Measurements from ENCODE around the gene PLET1.

Gene PLET1

DNA sequence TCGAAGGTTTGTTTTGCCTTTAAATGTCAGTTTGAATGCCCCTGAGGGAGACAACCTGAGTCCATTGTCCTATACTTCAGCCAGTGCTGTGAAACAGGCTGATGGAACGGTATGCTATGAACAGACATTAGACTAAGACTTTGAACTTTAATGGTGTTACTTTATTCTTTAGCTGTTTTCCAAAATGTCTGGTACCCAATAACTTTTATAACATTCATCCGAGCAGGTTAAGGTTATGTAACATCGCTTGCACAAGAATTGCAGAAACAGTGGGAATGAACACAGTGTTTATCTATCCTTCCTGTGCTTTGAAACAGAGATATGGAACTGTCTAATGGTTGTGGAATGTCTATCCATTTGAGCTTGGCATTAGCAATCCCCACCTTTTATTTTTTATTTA lies 46.9 kb downstream of the PLET1 start:
- Histone ChIP-seq H3K9me2 (ENCODE audit: low read depth, low read length) (no peaks in the 10 kb centered on the region), H3K4me1 (ENCODE audit: insufficient read depth, low read length, severe bottlenecking) (no peaks in the 10 kb centered on the region), H3F3A (ENCODE audit: insufficient read depth, low read length) (no peaks in the 10 kb centered on the region), H3K36me3 (ENCODE audit: insufficient read depth, low read length) (no peaks in the 10 kb centered on the region), H3K4me2 (ENCODE audit: low read length) (no peak overlapping the region), H3K79me2 (ENCODE audit: insufficient read depth, low read length) (no peaks in the 10 kb centered on the region), H2AFZ (ENCODE audit: low read length) (no peak overlapping the region), H3K27me3 (ENCODE audit: insufficient read depth, low read length) (0 out of 2 replicates have a peak, but pooled peaks cover 5% of the 10 kb centered on the region), H3K27ac (ENCODE audit: low read depth, low read length, poor library complexity, severe bottlenecking) (no peak overlapping the region), H3K9ac (ENCODE audit: low read length) (no peak overlapping the region), H4K20me1 (ENCODE audit: insufficient read depth, low read length) (no peaks in the 10 kb centered on the region), H3K4me3 (ENCODE audit: low read depth, low read length, poor library complexity, severe bottlenecking) (no peak overlapping the region), H3K9me3 (ENCODE audit: low read length) (no peaks in the 10 kb centered on the region)
- TF ChIP-seq, protein P1, sequence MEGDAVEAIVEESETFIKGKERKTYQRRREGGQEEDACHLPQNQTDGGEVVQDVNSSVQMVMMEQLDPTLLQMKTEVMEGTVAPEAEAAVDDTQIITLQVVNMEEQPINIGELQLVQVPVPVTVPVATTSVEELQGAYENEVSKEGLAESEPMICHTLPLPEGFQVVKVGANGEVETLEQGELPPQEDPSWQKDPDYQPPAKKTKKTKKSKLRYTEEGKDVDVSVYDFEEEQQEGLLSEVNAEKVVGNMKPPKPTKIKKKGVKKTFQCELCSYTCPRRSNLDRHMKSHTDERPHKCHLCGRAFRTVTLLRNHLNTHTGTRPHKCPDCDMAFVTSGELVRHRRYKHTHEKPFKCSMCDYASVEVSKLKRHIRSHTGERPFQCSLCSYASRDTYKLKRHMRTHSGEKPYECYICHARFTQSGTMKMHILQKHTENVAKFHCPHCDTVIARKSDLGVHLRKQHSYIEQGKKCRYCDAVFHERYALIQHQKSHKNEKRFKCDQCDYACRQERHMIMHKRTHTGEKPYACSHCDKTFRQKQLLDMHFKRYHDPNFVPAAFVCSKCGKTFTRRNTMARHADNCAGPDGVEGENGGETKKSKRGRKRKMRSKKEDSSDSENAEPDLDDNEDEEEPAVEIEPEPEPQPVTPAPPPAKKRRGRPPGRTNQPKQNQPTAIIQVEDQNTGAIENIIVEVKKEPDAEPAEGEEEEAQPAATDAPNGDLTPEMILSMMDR (IDR thresholded peaks at IDR 0.05; ENCODE audit: low read length), result no peak
- TF ChIP-seq EZH2 (IDR thresholded peaks at IDR 0.05; ENCODE audit: borderline replicate concordance, low read length), result no peak

DNA sequence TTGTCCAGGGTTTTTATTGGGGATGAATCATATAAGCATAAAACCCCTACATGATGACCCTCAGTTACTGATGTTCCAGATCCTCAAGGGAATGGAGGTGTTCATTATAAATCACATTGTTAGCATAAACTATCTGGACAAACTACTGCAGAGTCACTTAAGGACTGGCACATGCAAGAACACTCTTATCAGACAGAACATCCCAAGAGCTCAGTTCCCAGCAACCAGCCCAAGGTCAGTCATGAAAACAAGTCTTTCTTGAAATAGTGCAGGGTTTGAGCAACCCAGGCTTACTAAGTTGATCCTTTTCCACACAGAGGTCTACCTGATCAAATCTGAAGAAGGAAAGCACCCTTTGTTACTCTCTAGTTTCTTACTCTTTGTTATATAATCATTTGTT lies 48.0 kb downstream of the PLET1 start:
- Histone ChIP-seq H4K20me1 (ENCODE audit: insufficient read depth, low read length) (no peaks in the 10 kb centered on the region), H3K4me3 (ENCODE audit: low read depth, low read length, poor library complexity, severe bottlenecking) (no peak overlapping the region), H2AFZ (ENCODE audit: low read length) (no peak overlapping the region), H3K4me1 (ENCODE audit: insufficient read depth, low read length, severe bottlenecking) (no peaks in the 10 kb centered on the region), H3K27me3 (ENCODE audit: insufficient read depth, low read length) (0 out of 2 replicates have a peak, but pooled peaks cover 5% of the 10 kb centered on the region), H3F3A (ENCODE audit: insufficient read depth, low read length) (no peaks in the 10 kb centered on the region), H3K27ac (ENCODE audit: low read depth, low read length, poor library complexity, severe bottlenecking) (no peak overlapping the region), H3K79me2 (ENCODE audit: insufficient read depth, low read length) (no peaks in the 10 kb centered on the region), H3K9me2 (ENCODE audit: low read depth, low read length) (no peaks in the 10 kb centered on the region), H3K9me3 (ENCODE audit: low read length) (no peaks in the 10 kb centered on the region), H3K36me3 (ENCODE audit: insufficient read depth, low read length) (no peaks in the 10 kb centered on the region), H3K9ac (ENCODE audit: low read length) (no peak overlapping the region), H3K4me2 (ENCODE audit: low read length) (no peak overlapping the region)
- TF ChIP-seq, protein P1 (IDR thresholded peaks at IDR 0.05; ENCODE audit: low read length), result no peak
- TF ChIP-seq EZH2 (IDR thresholded peaks at IDR 0.05; ENCODE audit: borderline replicate concordance, low read length), result no peak

DNA sequence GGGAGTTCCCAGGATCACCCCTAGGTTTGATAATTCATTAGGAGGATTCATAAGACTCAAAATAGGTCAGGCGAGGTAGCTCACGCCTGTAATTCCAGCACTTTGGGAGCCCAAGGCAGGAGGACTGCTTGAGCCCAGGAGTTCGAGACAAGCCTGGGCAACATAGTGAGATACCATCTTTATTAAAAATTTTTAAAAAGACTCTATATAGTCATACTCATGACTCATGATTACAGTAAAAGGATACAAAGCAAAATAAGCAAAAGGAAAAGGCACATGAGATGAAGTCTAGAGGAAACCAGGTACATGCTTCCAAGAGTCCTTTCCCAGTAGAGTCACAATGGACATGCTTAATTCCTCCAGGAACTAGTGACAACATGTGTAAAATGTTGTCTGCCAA lies 48.4 kb downstream of the PLET1 start:
- no peak overlapping the region for H2AFZ ChIP-seq (ENCODE audit: low read length)
- H3K9ac ChIP-seq (ENCODE audit: low read length), result no peak overlapping the region
- TF ChIP-seq, protein P1 (IDR thresholded peaks at IDR 0.05; ENCODE audit: low read length), result no peak
- no peak for TF ChIP-seq EZH2 (IDR thresholded peaks at IDR 0.05; ENCODE audit: borderline replicate concordance, low read length)
- no peaks in the 10 kb centered on the region for H3K9me3 ChIP-seq (ENCODE audit: low read length)
- no peaks in the 10 kb centered on the region for H3K4me1 ChIP-seq (ENCODE audit: insufficient read depth, low read length, severe bottlenecking)
- no peak overlapping the region for H3K4me2 ChIP-seq (ENCODE audit: low read length)
- H3K4me3 ChIP-seq (ENCODE audit: low read depth, low read length, poor library complexity, severe bottlenecking), result no peak overlapping the region
- H3K79me2 ChIP-seq (ENCODE audit: insufficient read depth, low read length), result no peaks in the 10 kb centered on the region
- no peaks in the 10 kb centered on the region for H3K9me2 ChIP-seq (ENCODE audit: low read depth, low read length)
- H3K36me3 ChIP-seq (ENCODE audit: insufficient read depth, low read length), result no peaks in the 10 kb centered on the region
- H3K27me3 ChIP-seq (ENCODE audit: insufficient read depth, low read length), result 0 out of 2 replicates have a peak, but pooled peaks cover 5% of the 10 kb centered on the region
- no peak overlapping the region for H3K27ac ChIP-seq (ENCODE audit: low read depth, low read length, poor library complexity, severe bottlenecking)
- no peaks in the 10 kb centered on the region for H4K20me1 ChIP-seq (ENCODE audit: insufficient read depth, low read length)
- H3F3A ChIP-seq (ENCODE audit: insufficient read depth, low read length), result no peaks in the 10 kb centered on the region
